Left forelimb (tissue), 1 donor: ENCODE results near the gene APBA2.
"Not testable (repeated sequence)": the region's sequence is repeated elsewhere in the genome, so short reads cannot be mapped to it uniquely, and the experiment has no call there.

Experiments
- DNase-seq: peaks from one replicate; pipeline ENCODE4 v3.0.0-alpha.2; 2018; ENCODE audit warnings: low spot score

Gene APBA2

GRCh38 chr15:28998511-28998910 lies 112.7 kb downstream of the APBA2 start:
- DNase-seq = no peak

GRCh38 chr15:29003191-29003839 lies 117.5 kb downstream of the APBA2 start:
- DNase-seq = no peak

GRCh38 chr15:29003840-29004233 lies 118.1 kb downstream of the APBA2 start:
- no peak for DNase-seq

GRCh38 chr15:29005931-29006330 lies 120.2 kb downstream of the APBA2 start:
- DNase-seq = no peak

GRCh38 chr15:29008846-29009245 lies 123.1 kb downstream of the APBA2 start:
- no peak for DNase-seq

- DNase-seq = no peak
Observed at GRCh38 chr15:29012097-29012496, 126.3 kb downstream of the APBA2 start.

GRCh38 chr15:29014493-29014892 lies 128.7 kb downstream of the APBA2 start:
- DNase-seq = no peak

- no peak for DNase-seq
Observed at GRCh38 chr15:29016518-29016917, 130.7 kb downstream of the APBA2 start.

GRCh38 chr15:29018120-29018805 lies 132.5 kb downstream of the APBA2 start:
- DNase-seq = no peak

GRCh38 chr15:29018995-29019976 lies 133.5 kb downstream of the APBA2 start:
- DNase-seq = no peak

GRCh38 chr15:29021857-29022256 lies 136.1 kb downstream of the APBA2 start:
- no peak for DNase-seq

- peak; percentile 34 for DNase-seq
Observed at GRCh38 chr15:29024662-29025061, 138.9 kb downstream of the APBA2 start.

GRCh38 chr15:29025411-29025810 lies 139.6 kb downstream of the APBA2 start:
- peak; percentile 17 for DNase-seq

GRCh38 chr15:29028158-29028557 lies 142.4 kb downstream of the APBA2 start:
- DNase-seq = not testable (repeated sequence)

- DNase-seq = peak; percentile 36
Observed at GRCh38 chr15:29029651-29030195, 143.9 kb downstream of the APBA2 start.

GRCh38 chr15:29031502-29032228 lies 145.9 kb downstream of the APBA2 start:
- DNase-seq = no peak

GRCh38 chr15:29032229-29032625 lies 146.5 kb downstream of the APBA2 start:
- peak; percentile 52 for DNase-seq

- peak; percentile 50 for DNase-seq
Observed at GRCh38 chr15:29032751-29033150, 147.0 kb downstream of the APBA2 start.

- DNase-seq = no peak
Observed at GRCh38 chr15:29034151-29034550, 148.4 kb downstream of the APBA2 start.

- DNase-seq = peak; percentile 45
Observed at GRCh38 chr15:29034593-29035335, 149.0 kb downstream of the APBA2 start.
